Activated CD4-positive, alpha-beta memory T cell treated with anti-CD3 and anti-CD28 coated beads, Interleukin-2, amount 10 ng/mL, durations not matched to agents 7 days and 5 days (primary cell): ENCODE results near the gene TNFAIP8L3. TPM values are rescaled to one million over a fixed set of nuclear protein-coding genes. Genes with fewer than 3 reads are reported as not detected.

ENCODE experiments used
- CTCF ChIA-PET: fragments of 350-600 bp; sonication (Branson Sonifier 250); formaldehyde crosslinking; loops from one replicate; lab custom pipeline; 2021; ENCODE audit warnings: antibody characterized with exemption, inconsistent platforms; lab: Charles Lee
- POLR2A ChIA-PET: fragments of 350-600 bp; sonication (Branson Sonifier 250); formaldehyde crosslinking; loops from one replicate; lab custom pipeline; 2021; ENCODE audit warnings: antibody characterized with exemption; lab: Charles Lee
- DNase-seq: peaks from one replicate; pipeline ENCODE4 v3.0.0-alpha.2; 2020
- H3K27ac Mint-ChIP-seq: one replicate; pipeline ENCODE4 v1.8.0; 2021; ENCODE audit warnings: mild to moderate bottlenecking, mixed read lengths
- H3K27me3 Mint-ChIP-seq: one replicate; pipeline ENCODE4 v1.8.0; 2021; ENCODE audit warnings: mixed read lengths
- H3K36me3 Mint-ChIP-seq: one replicate; pipeline ENCODE4 v1.8.0; 2021; ENCODE audit warnings: low read depth, mixed read lengths
- H3K4me1 Mint-ChIP-seq: one replicate; pipeline ENCODE4 v1.8.0; 2021; ENCODE audit warnings: mixed read lengths
- H3K4me3 Mint-ChIP-seq: one replicate; pipeline ENCODE4 v1.8.0; 2021; ENCODE audit warnings: mild to moderate bottlenecking, mixed read lengths
- H3K9me3 Mint-ChIP-seq: one replicate; pipeline ENCODE4 v1.8.0; 2021; ENCODE audit warnings: mixed read lengths
- total RNA-seq, 2 experiments: library from RNA; stranded (reverse); gene quantifications; one replicate each; pipeline ENCODE4 v1.2.3, GENCODE V29; 2021

The TNFAIP8L3 gene
- total RNA-seq, 2 experiments from 2014 or later = 0.13 TPM; not detected in 1

DNA sequence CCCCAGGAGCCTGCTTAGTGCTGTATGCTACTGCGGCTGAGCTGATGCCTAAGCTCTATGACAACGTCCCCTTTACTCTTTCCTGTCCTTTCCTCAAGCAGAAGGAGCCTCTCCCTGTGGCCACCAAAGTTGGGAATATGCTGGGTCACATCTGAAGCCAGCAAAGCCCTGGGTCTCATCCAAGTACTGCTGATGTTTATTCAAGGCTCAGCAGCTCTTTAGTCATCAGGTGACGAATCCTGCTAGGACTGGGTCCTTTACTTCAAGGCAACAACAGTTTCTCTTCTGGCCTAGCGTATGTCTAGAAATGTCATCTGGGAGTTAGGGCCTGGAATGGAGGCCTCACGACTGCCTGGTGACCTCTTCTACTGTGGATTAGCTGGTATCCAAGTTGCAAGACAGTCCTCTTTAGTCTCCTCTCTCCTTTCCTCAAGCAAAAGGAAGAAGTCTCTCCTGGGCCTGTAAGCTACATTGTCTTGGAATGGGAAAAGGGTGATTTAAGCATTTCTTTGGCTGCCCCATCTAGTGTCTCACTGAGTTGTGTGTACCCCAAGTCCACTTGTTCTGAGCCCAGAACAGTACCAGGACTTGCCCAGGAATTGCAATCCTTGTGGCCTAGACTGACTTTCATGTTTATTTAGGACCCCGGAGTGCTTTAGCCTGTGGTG lies 63.9 kb downstream of the TNFAIP8L3 start:
- no peaks in the 10 kb centered on the region for H3K36me3 Mint-ChIP-seq
- DNase-seq = no peak
- no peaks in the 10 kb centered on the region for H3K9me3 Mint-ChIP-seq
- no peaks in the 10 kb centered on the region for H3K27me3 Mint-ChIP-seq
- ChIA-PET CTCF (no interaction called here), POLR2A (no interaction called here)
- no peaks in the 10 kb centered on the region for H3K4me1 Mint-ChIP-seq
- no peak overlapping the region for H3K27ac Mint-ChIP-seq
- H3K4me3 Mint-ChIP-seq = no peak overlapping the region

- DNase-seq = no peak
- POLR2A ChIA-PET = no interaction called here
- no peaks in the 10 kb centered on the region for H3K4me1 Mint-ChIP-seq
- CTCF ChIA-PET = interaction anchor here (0.7 kb wide), 1 partner anchor 409 kb away, joined by 3 read pairs; no protein-coding TSS in a partner anchor
- peaks cover 2% of the 10 kb centered on the region for H3K9me3 Mint-ChIP-seq
- no peak overlapping the region for H3K4me3 Mint-ChIP-seq
- no peaks in the 10 kb centered on the region for H3K36me3 Mint-ChIP-seq
- H3K27ac Mint-ChIP-seq = no peak overlapping the region
- no peaks in the 10 kb centered on the region for H3K27me3 Mint-ChIP-seq
These were observed 69.3 kb downstream of the TNFAIP8L3 start for GRCh38 chr15:51025454-51025846.

DNA sequence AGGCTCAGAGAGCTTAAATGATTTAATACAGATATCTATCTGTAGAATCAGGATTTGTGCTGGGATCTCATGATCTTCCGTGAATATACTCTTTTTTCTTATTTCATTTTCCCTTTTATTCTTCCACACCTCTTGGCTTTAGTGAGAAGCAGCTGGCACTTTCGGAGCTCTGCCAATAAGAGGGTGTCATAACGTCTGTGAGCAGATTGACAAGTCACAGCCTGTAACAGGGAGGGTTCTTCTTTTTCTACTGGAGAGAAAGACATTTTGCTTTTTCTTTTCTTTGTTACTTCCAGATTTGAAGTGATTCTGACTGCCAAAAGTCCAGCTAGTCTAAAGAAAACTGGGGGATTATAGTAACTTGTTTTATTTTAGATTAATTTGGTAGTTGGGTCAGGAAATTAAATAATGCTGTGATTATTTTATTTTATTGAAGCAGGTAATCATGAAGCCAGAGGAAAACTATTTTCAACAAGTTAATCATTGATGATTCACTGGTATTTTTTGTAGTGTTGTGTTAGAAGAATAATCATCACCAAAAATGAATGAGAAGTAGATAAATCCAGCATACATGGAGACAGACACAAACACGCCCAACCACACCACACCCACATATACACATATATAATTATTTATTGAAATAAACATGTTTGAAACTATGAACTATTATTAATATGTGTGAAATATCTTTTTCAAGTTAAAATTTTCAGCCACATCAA lies 69.8 kb downstream of the TNFAIP8L3 start:
- Mint-ChIP-seq H3K27ac (no peak overlapping the region), H3K9me3 (peaks cover 2% of the 10 kb centered on the region), H3K36me3 (no peaks in the 10 kb centered on the region), H3K4me1 (no peaks in the 10 kb centered on the region), H3K4me3 (no peak overlapping the region), H3K27me3 (no peaks in the 10 kb centered on the region)
- no peak for DNase-seq
- CTCF ChIA-PET = interaction anchor here (0.7 kb wide), 1 partner anchor 410 kb away, joined by 3 read pairs; no protein-coding TSS in a partner anchor
- POLR2A ChIA-PET = no interaction called here

DNA sequence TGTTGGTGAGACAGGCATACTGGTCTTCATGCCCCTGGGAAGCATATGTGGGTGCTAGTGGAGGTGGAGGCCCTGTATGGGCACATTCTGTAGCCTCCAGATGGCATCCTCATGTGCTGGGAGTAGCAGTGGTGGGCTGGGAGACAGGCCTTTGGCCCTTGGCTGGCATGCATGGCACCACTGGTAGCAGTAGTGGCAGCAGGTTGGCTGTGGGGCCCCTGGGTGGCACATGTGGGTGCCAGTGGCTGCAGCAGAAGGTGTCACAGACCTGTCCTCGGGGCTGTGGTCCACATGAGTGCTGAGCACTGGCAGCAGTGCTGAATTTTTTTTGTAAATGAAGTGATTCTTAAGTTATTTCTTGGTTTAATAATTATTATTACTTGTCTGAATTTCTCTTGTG lies 71.2 kb downstream of the TNFAIP8L3 start:
- no peak overlapping the region for H3K4me3 Mint-ChIP-seq
- no peaks in the 10 kb centered on the region for H3K27me3 Mint-ChIP-seq
- H3K4me1 Mint-ChIP-seq = no peaks in the 10 kb centered on the region
- H3K27ac Mint-ChIP-seq = no peak overlapping the region
- POLR2A ChIA-PET = no interaction called here
- CTCF ChIA-PET = no interaction called here
- DNase-seq = no peak
- peaks cover 2% of the 10 kb centered on the region for H3K9me3 Mint-ChIP-seq
- no peaks in the 10 kb centered on the region for H3K36me3 Mint-ChIP-seq

GRCh38 chr15:51022206-51022605 lies 72.5 kb downstream of the TNFAIP8L3 start:
- ChIA-PET CTCF (no interaction called here), POLR2A (interaction anchor here (0.7 kb wide), 1 partner anchor 332 kb away, joined by 5 read pairs; no protein-coding TSS in a partner anchor)
- Mint-ChIP-seq H3K27me3 (no peaks in the 10 kb centered on the region), H3K36me3 (no peaks in the 10 kb centered on the region), H3K9me3 (peaks cover 2% of the 10 kb centered on the region), H3K27ac (no peak overlapping the region), H3K4me1 (no peaks in the 10 kb centered on the region), H3K4me3 (no peak overlapping the region)
- DNase-seq = no peak

DNA sequence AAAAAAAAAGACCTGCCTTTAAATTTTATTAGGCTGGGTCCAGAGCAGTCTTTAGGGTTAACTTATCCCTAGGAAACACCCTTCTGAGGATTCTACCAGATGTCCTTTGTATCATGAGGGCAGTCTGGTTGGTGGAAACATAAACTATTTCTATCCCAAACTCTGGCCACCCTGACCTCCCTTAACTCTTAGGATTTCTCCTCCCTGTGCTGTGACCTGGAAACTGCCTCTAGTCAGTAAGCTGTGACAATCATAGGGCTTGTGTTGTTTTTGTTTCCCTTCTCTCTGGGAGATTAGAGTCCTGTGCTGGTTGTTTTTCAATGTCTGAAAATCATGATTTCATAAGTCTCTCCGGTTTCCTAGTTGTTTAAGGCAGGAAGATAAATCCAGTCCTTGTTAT lies 78.1 kb downstream of the TNFAIP8L3 start:
- Mint-ChIP-seq H3K36me3 (peaks cover 4% of the 10 kb centered on the region), H3K4me3 (no peak overlapping the region), H3K27ac (no peak overlapping the region), H3K9me3 (peaks cover 1% of the 10 kb centered on the region), H3K27me3 (no peaks in the 10 kb centered on the region), H3K4me1 (no peaks in the 10 kb centered on the region)
- ChIA-PET CTCF (no interaction called here), POLR2A (no interaction called here)
- DNase-seq = no peak

- Mint-ChIP-seq H3K9me3 (peaks cover 3% of the 10 kb centered on the region), H3K4me3 (no peak overlapping the region), H3K4me1 (no peaks in the 10 kb centered on the region), H3K27ac (no peak overlapping the region), H3K36me3 (peaks cover 39% of the 10 kb centered on the region), H3K27me3 (no peaks in the 10 kb centered on the region)
- CTCF ChIA-PET = interaction anchor here (1.1 kb wide), 1 partner anchor 181 kb away, joined by 3 read pairs; no protein-coding TSS in a partner anchor
- POLR2A ChIA-PET = no interaction called here
- DNase-seq = no peak
These were observed 83.5 kb downstream of the TNFAIP8L3 start for GRCh38 chr15:51011212-51011611.

DNA sequence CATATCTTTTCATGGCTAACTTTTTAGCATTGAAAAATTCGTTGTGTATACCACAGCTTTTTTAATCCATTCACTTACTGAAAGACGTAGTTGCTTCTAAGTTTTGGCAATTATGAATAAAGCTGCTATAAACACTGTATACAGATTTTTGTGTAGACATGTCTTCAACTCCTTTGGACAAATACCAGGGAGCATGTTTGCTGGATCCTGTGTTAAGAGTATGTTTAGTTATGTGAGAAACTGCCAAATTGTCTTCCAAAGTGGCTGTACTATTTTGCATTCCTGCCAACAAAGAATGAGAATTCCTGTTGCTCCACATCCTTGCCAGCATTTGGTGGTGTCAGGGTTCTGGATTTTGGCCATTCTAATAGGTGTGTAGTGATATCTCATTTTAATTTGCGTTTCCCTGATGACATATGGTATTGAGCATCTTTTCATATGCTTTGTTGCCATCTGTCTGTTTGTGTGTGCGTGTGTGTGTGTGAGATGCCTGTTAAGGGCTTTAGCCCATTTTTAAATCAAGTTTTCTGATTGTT lies 87.5 kb downstream of the TNFAIP8L3 start:
- no peak overlapping the region for H3K4me3 Mint-ChIP-seq
- ChIA-PET CTCF (no interaction called here), POLR2A (no interaction called here)
- H3K27me3 Mint-ChIP-seq = no peaks in the 10 kb centered on the region
- no peaks in the 10 kb centered on the region for H3K4me1 Mint-ChIP-seq
- H3K9me3 Mint-ChIP-seq = peaks cover 3% of the 10 kb centered on the region
- H3K36me3 Mint-ChIP-seq = peaks cover 46% of the 10 kb centered on the region
- DNase-seq = no peak
- H3K27ac Mint-ChIP-seq = no peak overlapping the region

Other genes starting within 250 kb of the TNFAIP8L3 start
- 10 to 100 TPM; 13.3 to 14.5 TPM for gene AP4E1, start 186.2 kb downstream of the TNFAIP8L3 start, total RNA-seq
- gene CYP19A1, start 243.7 kb upstream of the TNFAIP8L3 start, total RNA-seq = not detected
- gene GLDN, start 246.7 kb upstream of the TNFAIP8L3 start, total RNA-seq = not detected